GM21529 (cell line): Measurements from ENCODE around the gene EMILIN2.

Experiments
- ATAC-seq: cut with Tn5 transposase; IDR thresholded peaks from one replicate; pipeline ENCODE4 v1.9.1; 2021; ENCODE audit not compliant: unreplicated experiment

The EMILIN2 gene

GRCh38 chr18:2897448-2898185 is 50.8 kb downstream of the EMILIN2 start:
- no peak for ATAC-seq

- ATAC-seq: no peak
Observed at GRCh38 chr18:2898186-2898640, 51.4 kb downstream of the EMILIN2 start.

- ATAC-seq: no peak
Observed at GRCh38 chr18:2900684-2901422, 54.0 kb downstream of the EMILIN2 start.

GRCh38 chr18:2901423-2901985 is 54.7 kb downstream of the EMILIN2 start:
- no peak for ATAC-seq

GRCh38 chr18:2902327-2902726 is 55.5 kb downstream of the EMILIN2 start:
- no peak for ATAC-seq

- ATAC-seq: no peak
Observed at GRCh38 chr18:2903006-2903405, 56.2 kb downstream of the EMILIN2 start.

- ATAC-seq: peak; percentile 41
Observed at GRCh38 chr18:2905854-2906703, 59.3 kb downstream of the EMILIN2 start.

GRCh38 chr18:2906704-2907549 is 60.1 kb downstream of the EMILIN2 start:
- peak; percentile 61 for ATAC-seq

GRCh38 chr18:2907550-2908135 is 60.8 kb downstream of the EMILIN2 start:
- peak; percentile 6 for ATAC-seq

GRCh38 chr18:2908166-2908945 is 61.5 kb downstream of the EMILIN2 start:
- ATAC-seq: no peak

GRCh38 chr18:2908946-2909335 is 62.1 kb downstream of the EMILIN2 start:
- ATAC-seq: no peak

- no peak for ATAC-seq
Observed at GRCh38 chr18:2909431-2910140, 62.8 kb downstream of the EMILIN2 start.

- ATAC-seq: no peak
Observed at GRCh38 chr18:2910261-2910660, 63.5 kb downstream of the EMILIN2 start.

GRCh38 chr18:2910751-2911425 is 64.1 kb downstream of the EMILIN2 start:
- no peak for ATAC-seq

- no peak for ATAC-seq
Observed at GRCh38 chr18:2911533-2911932, 64.7 kb downstream of the EMILIN2 start.

GRCh38 chr18:2912357-2913299 is 65.8 kb downstream of the EMILIN2 start:
- no peak for ATAC-seq
